Measurements from ENCODE around the gene KCNK16. TPM values are rescaled to one million over a fixed set of nuclear protein-coding genes. Genes with fewer than 3 reads are reported as not detected.

The KCNK16 gene
- total RNA-seq, 2 experiments from 2014 or later, result not detected

GRCh38 chr6:39363280-39363679 is 40.8 kb upstream of the KCNK16 start:
- TF ChIP-seq CTCF (IDR thresholded peaks at IDR 0.05), result no peak
- ATAC-seq (ENCODE audit: poor library complexity) (no peak), DNase-seq (no peak)
- Mint-ChIP-seq H3K27me3 (peaks cover 9% of the 10 kb centered on the region), H3K4me3 (no peak overlapping the region), H3K9me3 (no peaks in the 10 kb centered on the region), H3K27ac (no peak overlapping the region), H3K4me1 (ENCODE audit: low read depth) (peaks cover 4% of the 10 kb centered on the region), H3K36me3 (ENCODE audit: low read depth) (no peaks in the 10 kb centered on the region)
- Histone ChIP-seq H3K27ac (ENCODE audit: low read depth in 1 of 2, low read length in 2 of 2) (no peak overlapping the region), H3K9me3 (ENCODE audit: control insufficient read depth in 1 of 2, insufficient read depth in 1 of 2, low read length in 2 of 2) (no peaks in the 10 kb centered on the region), H3K4me1 (ENCODE audit: insufficient read depth, low read length) (peaks cover 7% of the 10 kb centered on the region), H3K36me3 (ENCODE audit: insufficient read depth, low read length) (no peaks in the 10 kb centered on the region), H3K27me3 (ENCODE audit: control insufficient read depth in 1 of 2, insufficient read depth in 2 of 2, low read length in 2 of 2) (no peaks in the 10 kb centered on the region), H3K4me3 (ENCODE audit: low read length) (no peak overlapping the region)
- intact Hi-C loops (cut with DNase I, micrococcal nuclease), result loop anchor here (5.0 kb wide), 3 partner anchors 944 to 1664 kb away; no protein-coding TSS in a partner anchor
- ChIA-PET POLR2A (interaction anchor here (0.6 kb wide), 1 partner anchor 32 kb away, joined by 3 read pairs; no protein-coding TSS in a partner anchor), CTCF (no interaction called here)

- no peaks in the 10 kb centered on the region for H3K36me3 ChIP-seq (ENCODE audit: insufficient read depth, low read length)
- H3K9me3 Mint-ChIP-seq, result no peaks in the 10 kb centered on the region
- DNase-seq (no peak), ATAC-seq (ENCODE audit: poor library complexity) (no peak)
- ChIA-PET CTCF (interaction anchor here (1.2 to 1.3 kb wide), 2 partner anchors 13 to 1666 kb away, joined by 3 read pairs; no protein-coding TSS in a partner anchor), POLR2A (no interaction called here)
- peaks cover 7% of the 10 kb centered on the region for H3K4me1 ChIP-seq (ENCODE audit: insufficient read depth, low read length)
- TF ChIP-seq CTCF (IDR thresholded peaks at IDR 0.05), result no peak
- H3K4me1 Mint-ChIP-seq (ENCODE audit: low read depth), result peaks cover 4% of the 10 kb centered on the region
- H3K27ac ChIP-seq (ENCODE audit: low read depth in 1 of 2, low read length in 2 of 2), result no peak overlapping the region
- H3K27me3 ChIP-seq (ENCODE audit: control insufficient read depth in 1 of 2, insufficient read depth in 2 of 2, low read length in 2 of 2), result no peaks in the 10 kb centered on the region
- no peaks in the 10 kb centered on the region for H3K36me3 Mint-ChIP-seq (ENCODE audit: low read depth)
- intact Hi-C loops (cut with DNase I, micrococcal nuclease), result loop anchor here (5.0 kb wide), 3 partner anchors 945 to 1665 kb away; no protein-coding TSS in a partner anchor
- peaks cover 12% of the 10 kb centered on the region for H3K27me3 Mint-ChIP-seq
- no peak overlapping the region for H3K4me3 ChIP-seq (ENCODE audit: low read length)
- no peak overlapping the region for H3K4me3 Mint-ChIP-seq
- H3K9me3 ChIP-seq (ENCODE audit: control insufficient read depth in 1 of 2, insufficient read depth in 1 of 2, low read length in 2 of 2), result no peaks in the 10 kb centered on the region
- no peak overlapping the region for H3K27ac Mint-ChIP-seq
Measured at GRCh38 chr6:39362487-39362865, 40.0 kb upstream of the KCNK16 start.

- Mint-ChIP-seq H3K4me1 (ENCODE audit: low read depth) (peaks cover 4% of the 10 kb centered on the region), H3K4me3 (no peak overlapping the region), H3K27ac (no peak overlapping the region), H3K27me3 (peaks cover 12% of the 10 kb centered on the region), H3K36me3 (ENCODE audit: low read depth) (no peaks in the 10 kb centered on the region), H3K9me3 (no peaks in the 10 kb centered on the region)
- Histone ChIP-seq H3K9me3 (ENCODE audit: control insufficient read depth in 1 of 2, insufficient read depth in 1 of 2, low read length in 2 of 2) (no peaks in the 10 kb centered on the region), H3K36me3 (ENCODE audit: insufficient read depth, low read length) (no peaks in the 10 kb centered on the region), H3K27me3 (ENCODE audit: control insufficient read depth in 1 of 2, insufficient read depth in 2 of 2, low read length in 2 of 2) (no peaks in the 10 kb centered on the region), H3K4me1 (ENCODE audit: insufficient read depth, low read length) (peaks cover 7% of the 10 kb centered on the region), H3K27ac (ENCODE audit: low read depth in 1 of 2, low read length in 2 of 2) (no peak overlapping the region), H3K4me3 (ENCODE audit: low read length) (no peak overlapping the region)
- ChIA-PET POLR2A (no interaction called here), CTCF (interaction anchor here (1.2 to 1.3 kb wide), 2 partner anchors 13 to 1666 kb away, joined by 3 read pairs; no protein-coding TSS in a partner anchor)
- peak; percentile 52 for ATAC-seq (ENCODE audit: poor library complexity)
- intact Hi-C loops (cut with DNase I, micrococcal nuclease), result loop anchor here (5.0 kb wide), 3 partner anchors 945 to 1665 kb away; no protein-coding TSS in a partner anchor
- peak; percentile 60 for TF ChIP-seq CTCF (IDR thresholded peaks at IDR 0.05)
- DNase-seq, result peak in 13 of 14 experiments; percentile 13 to 65 (median 26)
Measured at GRCh38 chr6:39361657-39362486, 39.4 kb upstream of the KCNK16 start.

All from CD4-positive, alpha-beta T cell (primary cell).